HepG2 (cell line): ENCODE measurements around the gene TTC6. TPM values are rescaled to one million over a fixed set of nuclear protein-coding genes. Genes with fewer than 3 reads are reported as not detected.

Experiments
- AFF4 ChIP-seq: sonication (generic); formaldehyde crosslinking; IDR thresholded peaks from 2 replicates; pipeline ENCODE4 v1.4.0; 2020; ENCODE audit warnings: missing genetic modification reagents
- ATF6 ChIP-seq: sonication (generic); formaldehyde crosslinking; conservative IDR thresholded peaks from 2 replicates; pipeline ENCODE4 v1.4.0; 2020; ENCODE audit warnings: missing genetic modification reagents
- CENPT ChIP-seq: sonication (generic); formaldehyde crosslinking; IDR thresholded peaks from 2 replicates; pipeline ENCODE4 v1.8.0; 2022; ENCODE audit warnings: low read depth, mild to moderate bottlenecking, moderate library complexity, missing genetic modification reagents
- HMGXB4 ChIP-seq, 2 experiments: sonication (generic) in 1 of 2; formaldehyde crosslinking in 1 of 2; IDR thresholded peaks; 2 replicates each; pipeline versions ENCODE4 v1.4.0 to v1.6.1; 2018 to 2020; ENCODE audit warnings: missing genetic modification reagents in 2 of 2, borderline replicate concordance in 1 of 2, low read depth in 1 of 2, mild to moderate bottlenecking in 1 of 2, missing biosample characterization in 1 of 2
- IKZF1 ChIP-seq: fragments of 450-650 bp; IDR thresholded peaks from 2 replicates; pipeline ENCODE4 v1.7.1; 2016
- IRX3 ChIP-seq: sonication (generic); formaldehyde crosslinking; IDR thresholded peaks from 2 replicates; pipeline ENCODE4 v1.8.1; 2023; ENCODE audit warnings: mild to moderate bottlenecking, low read depth, missing genetic modification reagents, borderline replicate concordance
- KAT7 ChIP-seq: IDR thresholded peaks from 2 replicates; pipeline ENCODE4 v1.6.1; 2018; ENCODE audit warnings: borderline replicate concordance, missing compliant biosample characterization
- NR2F1 ChIP-seq, 2 experiments: fragments of 450-650 bp in 1 of 2; formaldehyde crosslinking in 1 of 2; IDR thresholded peaks; 2 replicates each; pipeline versions ENCODE4 v1.5.0 to v1.6.1; 2016 to 2020; ENCODE audit warnings: mild to moderate bottlenecking in 1 of 2, missing compliant biosample characterization in 1 of 2, missing genetic modification reagents in 1 of 2, moderate library complexity in 1 of 2
- RARA ChIP-seq: IDR thresholded peaks from 2 replicates; pipeline ENCODE4 v1.6.1; 2016; ENCODE audit warnings: missing genetic modification reagents, missing compliant biosample characterization
- RBAK ChIP-seq: sonication (generic); formaldehyde crosslinking; IDR thresholded peaks from 2 replicates; pipeline ENCODE4 v1.5.1; 2020; ENCODE audit warnings: mild to moderate bottlenecking, missing genetic modification reagents
- RFX3 ChIP-seq: IDR thresholded peaks from 2 replicates; pipeline ENCODE4 v1.6.1; 2016; ENCODE audit warnings: missing biosample characterization, missing genetic modification reagents
- SAFB2 ChIP-seq: sonication (generic); formaldehyde crosslinking; IDR thresholded peaks from 2 replicates; pipeline ENCODE4 v1.5.1; 2020; ENCODE audit warnings: missing genetic modification reagents, low read depth, mild to moderate bottlenecking, borderline replicate concordance
- SIN3B ChIP-seq: fragments of 150-350 bp; IDR thresholded peaks from 2 replicates; pipeline ENCODE4 v1.6.1; 2014; ENCODE audit warnings: low read length
- SOX5 ChIP-seq: IDR thresholded peaks from 2 replicates; pipeline ENCODE4 v1.6.1; 2016; ENCODE audit warnings: borderline replicate concordance
- U2AF2 ChIP-seq: fragments of 200-400 bp; formaldehyde crosslinking; IDR thresholded peaks from 2 replicates; pipeline ENCODE4 v1.6.1; 2017; ENCODE audit warnings: low read depth, mild to moderate bottlenecking, low read length
- WIZ ChIP-seq: sonication (generic); formaldehyde crosslinking; IDR thresholded peaks from 2 replicates; pipeline ENCODE4 v1.5.1; 2020; ENCODE audit warnings: mild to moderate bottlenecking, missing genetic modification reagents
- ZNF230 ChIP-seq: sonication (generic); formaldehyde crosslinking; IDR thresholded peaks from 2 replicates; pipeline ENCODE4 v1.4.0; 2020; ENCODE audit warnings: mild to moderate bottlenecking, missing genetic modification reagents
- ZNF350 ChIP-seq: sonication (generic); formaldehyde crosslinking; IDR thresholded peaks from 2 replicates; pipeline ENCODE4 v1.4.0; 2020; ENCODE audit warnings: mild to moderate bottlenecking, low read depth, missing genetic modification reagents, borderline replicate concordance
- ZNF652 ChIP-seq: IDR thresholded peaks from 2 replicates; pipeline ENCODE4 v1.6.1; 2016; ENCODE audit warnings: low read depth, borderline replicate concordance
- ZNF674 ChIP-seq: sonication (generic); formaldehyde crosslinking; IDR thresholded peaks from 2 replicates; pipeline ENCODE4 v1.5.0; 2020; ENCODE audit warnings: low read depth, mild to moderate bottlenecking, missing genetic modification reagents
- ZNF780A ChIP-seq: sonication (generic); formaldehyde crosslinking; IDR thresholded peaks from 2 replicates; pipeline ENCODE4 v1.8.0; 2022; ENCODE audit warnings: mild to moderate bottlenecking, missing genetic modification reagents, moderate library complexity
- ZNF878 ChIP-seq: sonication (generic); formaldehyde crosslinking; IDR thresholded peaks from 2 replicates; pipeline ENCODE4 v1.8.1; 2023; ENCODE audit warnings: mild to moderate bottlenecking, missing genetic modification reagents, moderate library complexity
- polyA plus RNA-seq, 8 experiments: library from polyadenylated mRNA; depleted of rRNA in 3 of 8; stranded (reverse) in 7 of 8; unstranded in 1 of 8; fragments of >200 nt; fragmentation: Illumina TruSeq in 4 of 8; extraction: Trizol in 4 of 8; gene quantifications; 2 replicates each; pipeline versions ENCODE4 v1.2.1 to v1.2.3, GENCODE V29; 2011 to 2016; ENCODE audit warnings: low read depth in 4 of 8, missing spikeins in 1 of 8, mixed read lengths in 1 of 8; ENCODE audit not compliant: insufficient read depth in 1 of 8
- total RNA-seq, 5 experiments: library from RNA; depleted of rRNA; stranded (reverse); fragments of >200 nt; fragmentation: Illumina TruSeq; extraction: Trizol; gene quantifications; 2 replicates each; pipeline ENCODE4 v1.2.3, GENCODE V29; 2016; ENCODE audit warnings: low read depth in 1 of 5

The TTC6 gene
- total and polyA plus RNA-seq, 2 of the 13 experiments (the other 11 are each of a cell fraction or from before 2014, with no cell fraction given), result 9.3 to 27.4 TPM

- TF ChIP-seq AFF4 (CRISPR knock-in tag) (peak; percentile 80), SAFB2 (CRISPR knock-in tag) (no peak; the same call in 1 of the 2 replicates), SOX5 (CRISPR knock-in tag) (no peak; the same call in 1 of the 2 replicates), ZNF350 (peak; percentile 94), NR2F1 (CRISPR knock-in tag; IDR thresholded peaks at IDR 0.05) (0 out of 4 replicates have a peak, but pooled peaks of 1 of the 2 experiments have one; percentile 5), RBAK (CRISPR knock-in tag) (no peak; the same call in 1 of the 2 replicates), ZNF780A (CRISPR knock-in tag) (no peak), ZNF674 (CRISPR knock-in tag) (0 out of 2 replicates have a peak, but pooled peaks have one; percentile 79), WIZ (CRISPR knock-in tag) (no peak; the same call in 1 of the 2 replicates), U2AF2 (no peak), ZNF878 (CRISPR knock-in tag) (peak; percentile 50; the same call in 1 of the 2 replicates), ZNF652 (no peak; the same call in 1 of the 2 replicates), IRX3 (CRISPR knock-in tag) (no peak; the same call in 1 of the 2 replicates), HMGXB4 (CRISPR knock-in tag; IDR thresholded peaks at IDR 0.05; ENCODE audit: borderline replicate concordance in 1 of 2, low read depth in 1 of 2) (peak; percentile 76 to 80), RARA (CRISPR knock-in tag) (no peak; the same call in 1 of the 2 replicates), ATF6 (no peak; the same call in 1 of the 2 replicates), ZNF230 (CRISPR knock-in tag) (peak; percentile 86; the same call in 1 of the 2 replicates), KAT7 (peak; percentile 96; the same call in 1 of the 2 replicates), SIN3B (no peak; the same call in 1 of the 2 replicates), CENPT (CRISPR knock-in tag) (no peak), IKZF1 (no peak), RFX3 (CRISPR knock-in tag) (peak; percentile 16; the same call in 1 of the 2 replicates)
These were observed 7.4 kb upstream of the TTC6 start (continued) for GRCh38 chr14:37587881-37588666.
